ENCODE results near the gene FYN.

- peak in 1 of 5 experiments; percentile 9 for TF ChIP-seq CTCF (IDR thresholded peaks at IDR 0.05)
- TF ChIP-seq POLR2A (IDR thresholded peaks at IDR 0.05) = no peak
- TF ChIP-seq EP300 (IDR thresholded peaks at IDR 0.05; ENCODE audit: low read depth) = no peak
- peak in 1 of 3 donors; percentile 42 for TF ChIP-seq POLR2AphosphoS5 (IDR thresholded peaks at IDR 0.05)
Observed at GRCh38 chr6:111692327-111693164, 180.7 kb downstream of the FYN start.

Data from transverse colon (tissue), 4 donors.